Activated T-cell treated with anti-CD3 and anti-CD28 coated beads, Interleukin-2, amount 50 U/mL, for 4 hours (primary cell): ENCODE data around the gene DNAJC6. TPM values are rescaled to one million over a fixed set of nuclear protein-coding genes. Genes with fewer than 3 reads are reported as not detected.
"Not testable (repeated sequence)": the region's sequence is repeated elsewhere in the genome, so short reads cannot be mapped to it uniquely, and the experiment has no call there.

Experiments
- ATAC-seq, 2 donors: fragments of 200-7000 bp; cut with Tn5 transposase; one replicate each; pipeline ENCODE4 v1.10.0; 2021
- DNase-seq: peaks from one replicate; pipeline ENCODE4 v3.0.0-alpha.2; 2020
- H3K27me3 Mint-ChIP-seq: one replicate; pipeline ENCODE4 v1.8.0; 2021; ENCODE audit warnings: low read depth, mixed read lengths
- H3K36me3 Mint-ChIP-seq: one replicate; pipeline ENCODE4 v1.8.0; 2022; ENCODE audit warnings: mixed read lengths; ENCODE audit not compliant: insufficient read depth
- H3K4me1 Mint-ChIP-seq: one replicate; pipeline ENCODE4 v1.8.0; 2021; ENCODE audit warnings: low read depth, mixed read lengths
- H3K4me3 Mint-ChIP-seq: one replicate; pipeline ENCODE4 v1.8.0; 2021; ENCODE audit warnings: mild to moderate bottlenecking, moderate library complexity, mixed read lengths
- H3K9me3 Mint-ChIP-seq: one replicate; pipeline ENCODE4 v1.8.0; 2021; ENCODE audit warnings: mixed read lengths
- total RNA-seq, 3 donors: library from RNA; stranded (reverse); gene quantifications; one replicate each; pipeline ENCODE4 v1.2.1, GENCODE V29; 2021

DNAJC6 gene
- total RNA-seq, 3 donors from 2014 or later, result 1.3 to 2.5 (median 2.1) TPM

- ATAC-seq (no peak), DNase-seq (no peak)
- peaks cover 11% of the 10 kb centered on the region for H3K36me3 Mint-ChIP-seq
Measured at GRCh38 chr1:65431111-65431705, 121.9 kb downstream of the DNAJC6 start.

GRCh38 chr1:65432918-65433317 lies 123.6 kb downstream of the DNAJC6 start:
- ATAC-seq (no peak), DNase-seq (no peak)
- Mint-ChIP-seq H3K36me3 (peaks cover 10% of the 10 kb centered on the region), H3K9me3 (no peaks in the 10 kb centered on the region), H3K4me3 (no peak overlapping the region), H3K4me1 (peaks cover 2% of the 10 kb centered on the region), H3K27me3 (no peaks in the 10 kb centered on the region)

More at GRCh38 chr1:65431111-65431705, 121.9 kb downstream of the DNAJC6 start:
- Mint-ChIP-seq H3K27me3 (no peaks in the 10 kb centered on the region), H3K4me1 (peaks cover 2% of the 10 kb centered on the region), H3K9me3 (no peaks in the 10 kb centered on the region), H3K4me3 (no peak overlapping the region)

DNA sequence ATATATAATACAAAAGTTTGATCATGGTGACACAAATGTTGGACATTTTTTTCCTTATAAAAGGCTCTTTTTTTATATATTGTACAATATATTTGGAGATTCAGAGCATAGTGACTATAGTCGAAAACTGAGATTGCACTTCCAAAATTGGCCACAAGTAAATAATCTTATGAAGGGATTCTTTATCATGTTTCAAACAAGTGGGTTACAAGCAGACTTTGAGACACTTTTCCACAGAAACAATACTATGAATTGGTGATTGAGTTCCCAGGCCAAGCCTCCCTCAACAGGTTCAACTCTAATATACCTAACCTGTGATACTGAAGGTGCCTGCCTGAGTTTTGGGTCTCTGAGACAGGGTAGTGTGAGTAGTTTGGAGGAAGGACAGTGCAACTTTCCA lies 124.9 kb downstream of the DNAJC6 start:
- H3K9me3 Mint-ChIP-seq, result no peaks in the 10 kb centered on the region
- no peak for ATAC-seq
- no peak overlapping the region for H3K4me3 Mint-ChIP-seq
- DNase-seq, result no peak
- peaks cover 2% of the 10 kb centered on the region for H3K4me1 Mint-ChIP-seq
- H3K36me3 Mint-ChIP-seq, result peaks cover 10% of the 10 kb centered on the region
- no peaks in the 10 kb centered on the region for H3K27me3 Mint-ChIP-seq

DNA sequence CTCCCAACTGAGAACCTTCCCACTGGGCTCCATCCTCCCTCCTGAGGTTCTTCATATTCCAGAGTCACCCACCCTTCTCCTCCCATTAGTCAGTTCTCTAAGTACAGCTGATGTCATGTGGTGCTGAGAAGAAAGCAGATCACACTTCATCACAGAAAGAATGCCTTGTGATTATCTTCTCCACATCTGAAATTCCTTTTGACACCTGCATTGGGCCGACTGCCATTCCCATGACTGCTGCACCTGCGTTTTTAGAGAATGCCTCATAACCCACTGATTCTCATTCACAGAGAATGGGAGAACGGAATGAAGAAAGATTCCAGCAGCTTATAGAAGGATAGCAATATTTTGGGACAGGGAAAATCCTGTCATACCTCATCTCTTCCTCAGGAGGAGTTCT lies 125.4 kb downstream of the DNAJC6 start:
- Mint-ChIP-seq H3K27me3 (no peaks in the 10 kb centered on the region), H3K4me1 (peaks cover 2% of the 10 kb centered on the region), H3K36me3 (peaks cover 10% of the 10 kb centered on the region), H3K9me3 (no peaks in the 10 kb centered on the region), H3K4me3 (no peak overlapping the region)
- ATAC-seq, result no peak
- DNase-seq, result no peak

GRCh38 chr1:65435987-65436386 lies 126.6 kb downstream of the DNAJC6 start:
- Mint-ChIP-seq H3K27me3 (no peaks in the 10 kb centered on the region), H3K4me1 (peaks cover 2% of the 10 kb centered on the region), H3K36me3 (peaks cover 10% of the 10 kb centered on the region), H3K4me3 (no peak overlapping the region), H3K9me3 (no peaks in the 10 kb centered on the region)
- no peak for ATAC-seq
- DNase-seq, result no peak

- DNase-seq (no peak), ATAC-seq (no peak)
- peaks cover 2% of the 10 kb centered on the region for H3K4me1 Mint-ChIP-seq
- H3K9me3 Mint-ChIP-seq, result no peaks in the 10 kb centered on the region
- H3K27me3 Mint-ChIP-seq, result no peaks in the 10 kb centered on the region
- peaks cover 9% of the 10 kb centered on the region for H3K36me3 Mint-ChIP-seq
- no peak overlapping the region for H3K4me3 Mint-ChIP-seq
Measured at GRCh38 chr1:65437616-65438015, 128.3 kb downstream of the DNAJC6 start.

DNA sequence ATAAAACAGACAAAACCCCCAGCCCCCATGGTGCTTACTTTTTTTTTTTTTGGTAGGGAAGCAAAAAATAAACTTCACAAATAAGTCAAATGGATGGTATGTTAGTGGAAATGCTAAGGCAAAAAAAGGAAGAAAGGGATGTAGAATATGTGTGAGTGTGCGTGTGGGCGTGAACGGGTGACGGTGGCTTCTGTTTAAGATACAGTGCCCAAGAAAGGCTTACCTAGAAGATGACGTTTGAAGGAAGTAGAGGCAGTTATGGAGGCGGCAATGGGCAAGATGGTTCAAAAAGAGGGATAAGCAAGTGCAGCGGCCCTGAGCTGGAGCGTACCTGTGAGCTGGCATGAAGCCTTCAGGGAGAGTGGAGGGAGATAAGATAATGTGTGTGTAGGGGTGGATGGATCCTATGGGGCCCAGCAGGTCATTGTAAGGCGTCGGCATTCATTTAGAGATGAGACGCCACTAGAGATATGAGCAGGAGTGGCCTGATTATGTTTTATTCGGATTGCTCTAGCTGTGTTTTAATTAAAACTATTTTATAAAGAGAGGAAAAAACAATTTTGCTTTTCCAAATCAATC lies 131.1 kb downstream of the DNAJC6 start:
- ATAC-seq, result no peak
- Mint-ChIP-seq H3K4me3 (no peak overlapping the region), H3K9me3 (no peaks in the 10 kb centered on the region)

GRCh38 chr1:65440915-65441314 lies 131.6 kb downstream of the DNAJC6 start:
- no peaks in the 10 kb centered on the region for H3K27me3 Mint-ChIP-seq
- ATAC-seq (no peak), DNase-seq (no peak)
- peaks cover 4% of the 10 kb centered on the region for H3K36me3 Mint-ChIP-seq
- H3K4me3 Mint-ChIP-seq, result no peak overlapping the region
- no peaks in the 10 kb centered on the region for H3K9me3 Mint-ChIP-seq
- no peaks in the 10 kb centered on the region for H3K4me1 Mint-ChIP-seq

More for the DNA sequence above, 131.1 kb downstream of the DNAJC6 start:
- no peaks in the 10 kb centered on the region for H3K4me1 Mint-ChIP-seq
- no peak for DNase-seq
- H3K27me3 Mint-ChIP-seq, result no peaks in the 10 kb centered on the region
- H3K36me3 Mint-ChIP-seq, result peaks cover 4% of the 10 kb centered on the region

GRCh38 chr1:65441464-65441863 lies 132.1 kb downstream of the DNAJC6 start:
- Mint-ChIP-seq H3K4me1 (no peaks in the 10 kb centered on the region), H3K4me3 (no peak overlapping the region), H3K9me3 (no peaks in the 10 kb centered on the region), H3K36me3 (peaks cover 2% of the 10 kb centered on the region), H3K27me3 (no peaks in the 10 kb centered on the region)
- ATAC-seq (no peak), DNase-seq (no peak)

GRCh38 chr1:65442442-65442841 lies 133.1 kb downstream of the DNAJC6 start:
- no peaks in the 10 kb centered on the region for H3K36me3 Mint-ChIP-seq

DNA sequence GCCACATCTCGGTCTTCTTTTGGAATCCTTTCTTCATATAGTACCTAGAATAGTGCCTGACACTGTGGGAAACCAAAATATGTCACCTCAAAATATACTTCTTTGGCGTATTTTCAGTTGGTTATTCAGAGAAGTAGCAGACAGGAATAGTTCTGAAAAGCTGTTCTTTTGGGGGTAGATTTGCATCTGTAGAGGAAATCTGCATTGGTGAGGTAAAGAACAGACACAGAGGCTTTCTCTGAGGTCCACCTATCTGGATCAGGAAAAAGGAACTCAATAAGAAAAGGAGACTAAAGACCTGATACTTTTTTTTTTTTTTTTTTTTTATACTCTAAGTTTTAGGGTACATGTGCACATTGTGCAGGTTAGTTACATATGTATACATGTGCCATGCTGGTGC lies 134.3 kb downstream of the DNAJC6 start:
- Mint-ChIP-seq H3K9me3 (no peaks in the 10 kb centered on the region), H3K4me3 (no peak overlapping the region), H3K4me1 (no peaks in the 10 kb centered on the region), H3K27me3 (no peaks in the 10 kb centered on the region), H3K36me3 (no peaks in the 10 kb centered on the region)
- no peak for DNase-seq
- no peak for ATAC-seq

More at GRCh38 chr1:65442442-65442841, 133.1 kb downstream of the DNAJC6 start:
- no peaks in the 10 kb centered on the region for H3K4me1 Mint-ChIP-seq
- ATAC-seq (no peak), DNase-seq (no peak)
- H3K4me3 Mint-ChIP-seq, result no peak overlapping the region
- H3K27me3 Mint-ChIP-seq, result no peaks in the 10 kb centered on the region
- no peaks in the 10 kb centered on the region for H3K9me3 Mint-ChIP-seq

- ATAC-seq (no peak), DNase-seq (no peak)
- Mint-ChIP-seq H3K27me3 (no peaks in the 10 kb centered on the region), H3K4me1 (no peaks in the 10 kb centered on the region), H3K9me3 (no peaks in the 10 kb centered on the region), H3K36me3 (no peaks in the 10 kb centered on the region), H3K4me3 (no peak overlapping the region)
Measured at GRCh38 chr1:65444128-65444640, 134.8 kb downstream of the DNAJC6 start.

GRCh38 chr1:65445837-65446236 lies 136.5 kb downstream of the DNAJC6 start:
- no peaks in the 10 kb centered on the region for H3K9me3 Mint-ChIP-seq
- H3K27me3 Mint-ChIP-seq, result no peaks in the 10 kb centered on the region
- no peaks in the 10 kb centered on the region for H3K4me1 Mint-ChIP-seq
- H3K36me3 Mint-ChIP-seq, result no peaks in the 10 kb centered on the region
- ATAC-seq (no peak), DNase-seq (no peak)
- no peak overlapping the region for H3K4me3 Mint-ChIP-seq

GRCh38 chr1:65449214-65449823 lies 140.0 kb downstream of the DNAJC6 start:
- H3K9me3 Mint-ChIP-seq, result no peaks in the 10 kb centered on the region
- no peak overlapping the region for H3K4me3 Mint-ChIP-seq
- ATAC-seq, result no peak
- no peak for DNase-seq
- no peaks in the 10 kb centered on the region for H3K4me1 Mint-ChIP-seq
- H3K27me3 Mint-ChIP-seq, result no peaks in the 10 kb centered on the region
- H3K36me3 Mint-ChIP-seq, result no peaks in the 10 kb centered on the region

GRCh38 chr1:65455678-65456077 lies 146.3 kb downstream of the DNAJC6 start:
- H3K4me1 Mint-ChIP-seq, result peaks cover 13% of the 10 kb centered on the region
- H3K27me3 Mint-ChIP-seq, ATAC-seq, H3K9me3 Mint-ChIP-seq, H3K36me3 Mint-ChIP-seq, DNase-seq, H3K4me3 Mint-ChIP-seq: not testable (repeated sequence)
